ENCODE measurements around the gene TAX1BP1.

TAX1BP1 gene

GRCh38 chr7:27782849-27783248 is 42.9 kb downstream of the TAX1BP1 start:
- DNase-seq, result no peak

DNA sequence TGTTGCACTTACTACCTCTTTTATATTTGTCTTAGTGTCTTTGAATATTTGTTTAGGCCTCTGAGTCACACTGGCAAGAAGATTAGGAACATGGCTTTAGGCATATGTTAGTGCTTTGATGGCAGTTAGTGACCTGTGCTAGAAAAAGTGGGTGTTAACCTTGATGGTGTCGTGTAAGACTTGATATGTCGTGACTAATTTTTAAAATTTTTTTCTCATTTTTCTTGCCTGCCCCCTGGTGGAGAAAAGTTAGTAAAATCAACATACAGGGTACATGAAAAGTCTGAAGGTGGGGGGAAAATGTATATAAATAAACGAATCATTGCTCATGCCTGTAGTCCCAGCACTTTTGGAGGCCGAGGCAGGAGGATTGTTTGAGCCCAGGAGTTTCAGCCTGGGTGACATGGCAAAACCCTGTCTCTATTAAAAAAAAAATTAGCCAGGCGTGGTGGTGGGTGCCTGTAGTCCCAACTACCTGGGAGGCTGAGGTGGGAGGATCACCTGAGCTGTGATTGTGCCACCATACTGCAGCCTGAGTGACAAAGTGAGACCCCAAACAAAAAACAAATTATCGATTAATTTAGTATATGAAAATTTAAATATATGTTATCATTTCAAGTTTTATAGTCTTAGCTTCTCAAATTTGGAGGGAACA is 44.6 kb downstream of the TAX1BP1 start:
- DNase-seq, result peak; percentile 44

- no peak for DNase-seq
These were observed 48.5 kb downstream of the TAX1BP1 start for GRCh38 chr7:27788437-27788836.

- no peak for DNase-seq
These were observed 53.8 kb downstream of the TAX1BP1 start for GRCh38 chr7:27793780-27794179.

DNA sequence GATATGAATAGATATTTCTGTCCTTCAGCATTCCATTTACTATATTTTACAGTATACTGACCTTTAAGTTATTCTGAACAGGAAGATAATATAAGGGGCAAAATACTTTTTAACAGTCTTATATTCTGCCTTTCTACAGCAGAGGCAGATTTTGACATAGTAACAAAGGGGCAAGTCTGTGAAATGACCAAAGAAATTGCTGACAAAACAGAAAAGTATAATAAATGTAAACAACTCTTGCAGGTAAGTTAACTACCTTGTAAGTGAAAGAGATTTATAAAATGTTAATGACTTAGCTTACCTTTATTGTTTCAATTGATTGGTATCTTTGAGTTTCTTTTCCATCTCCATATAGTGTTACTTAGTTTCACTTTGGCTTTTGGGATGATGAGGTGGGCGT is 56.0 kb downstream of the TAX1BP1 start:
- DNase-seq, result no peak

- no peak for DNase-seq
These were observed 59.2 kb downstream of the TAX1BP1 start for GRCh38 chr7:27799212-27799611.

GRCh38 chr7:27802999-27803398 is 63.0 kb downstream of the TAX1BP1 start:
- peak; percentile 29 for DNase-seq

GRCh38 chr7:27804139-27804538 is 64.2 kb downstream of the TAX1BP1 start:
- no peak for DNase-seq

DNA sequence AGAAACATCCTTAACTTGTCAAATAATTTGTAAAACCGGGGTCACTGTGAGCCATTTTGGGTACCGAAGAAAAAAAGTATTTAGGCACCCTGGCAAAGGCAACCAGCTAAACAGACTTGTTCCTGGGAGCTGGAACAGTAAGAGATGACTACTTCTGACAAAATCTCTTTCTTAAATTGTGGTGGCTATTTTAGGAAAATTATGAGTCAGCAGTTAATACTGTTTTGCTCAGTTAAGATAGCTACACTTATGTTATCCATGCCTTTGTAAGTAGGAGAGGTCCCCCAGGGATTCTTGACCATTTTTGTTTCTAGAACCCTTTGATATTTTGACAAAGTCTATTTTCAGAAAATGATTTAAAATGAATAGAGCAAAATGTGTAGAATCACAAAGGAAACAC is 68.7 kb downstream of the TAX1BP1 start:
- no peak for DNase-seq

DNA sequence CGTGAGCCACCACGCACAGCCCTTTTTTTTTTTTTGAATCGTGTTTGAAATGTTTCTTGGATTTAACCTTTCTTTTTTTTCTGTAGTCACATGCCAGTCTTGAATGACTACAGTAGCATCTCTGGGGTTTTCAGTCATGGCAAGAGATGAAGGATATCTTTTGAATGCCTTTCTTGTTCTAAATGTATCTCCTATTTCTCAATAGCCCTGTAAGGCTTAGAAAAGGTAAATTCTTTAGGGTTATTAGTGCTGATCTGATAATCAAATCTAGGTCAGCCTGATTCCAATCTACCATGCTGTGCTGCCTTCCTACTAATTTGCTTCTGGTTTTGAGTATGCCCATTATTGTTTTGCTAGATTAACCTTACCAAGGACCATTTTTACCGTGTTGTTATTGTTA is 70.2 kb downstream of the TAX1BP1 start:
- DNase-seq, result no peak

GRCh38 chr7:27812706-27813105 is 72.7 kb downstream of the TAX1BP1 start:
- no peak for DNase-seq

DNA sequence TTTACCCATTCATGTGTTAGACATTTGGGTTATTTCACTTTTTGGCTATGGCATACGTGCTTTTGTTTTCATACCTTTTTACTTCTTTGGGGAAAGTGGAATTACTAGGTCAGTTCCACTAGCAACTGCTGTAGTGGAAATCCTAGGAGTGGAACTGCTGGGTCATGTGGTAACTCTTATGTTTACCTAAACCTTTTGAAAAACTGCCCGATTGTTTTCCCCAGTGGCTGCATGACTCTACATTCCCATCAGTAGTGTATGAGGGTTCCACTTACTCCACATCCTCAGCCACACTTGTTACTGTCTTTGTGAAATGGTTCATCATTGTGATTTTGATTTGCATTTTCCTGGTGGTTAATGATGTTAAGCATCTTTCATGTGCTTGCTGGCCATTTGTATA is 82.3 kb downstream of the TAX1BP1 start:
- DNase-seq, result no peak

DNA sequence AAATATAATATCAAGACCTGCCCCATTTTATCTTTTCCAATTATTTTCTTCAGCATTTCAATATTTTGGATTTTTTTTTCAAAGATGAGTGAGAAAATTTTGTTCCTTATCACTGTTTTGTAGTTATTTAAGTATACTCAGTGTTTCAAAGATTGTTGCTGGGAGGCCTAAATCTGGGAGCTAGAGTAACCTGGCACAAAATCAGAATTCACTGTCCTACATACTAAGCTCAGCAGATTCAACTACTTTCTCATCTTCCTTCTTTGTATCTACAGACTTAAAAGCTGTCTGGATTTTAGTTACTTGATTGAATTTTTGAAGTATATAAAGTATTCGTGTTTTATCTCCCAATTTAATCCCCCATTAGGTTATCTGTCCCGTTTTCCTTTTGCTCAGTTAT is 85.9 kb downstream of the TAX1BP1 start:
- DNase-seq, result no peak

- DNase-seq, result no peak
These were observed 86.4 kb downstream of the TAX1BP1 start for GRCh38 chr7:27826357-27826756.

DNA sequence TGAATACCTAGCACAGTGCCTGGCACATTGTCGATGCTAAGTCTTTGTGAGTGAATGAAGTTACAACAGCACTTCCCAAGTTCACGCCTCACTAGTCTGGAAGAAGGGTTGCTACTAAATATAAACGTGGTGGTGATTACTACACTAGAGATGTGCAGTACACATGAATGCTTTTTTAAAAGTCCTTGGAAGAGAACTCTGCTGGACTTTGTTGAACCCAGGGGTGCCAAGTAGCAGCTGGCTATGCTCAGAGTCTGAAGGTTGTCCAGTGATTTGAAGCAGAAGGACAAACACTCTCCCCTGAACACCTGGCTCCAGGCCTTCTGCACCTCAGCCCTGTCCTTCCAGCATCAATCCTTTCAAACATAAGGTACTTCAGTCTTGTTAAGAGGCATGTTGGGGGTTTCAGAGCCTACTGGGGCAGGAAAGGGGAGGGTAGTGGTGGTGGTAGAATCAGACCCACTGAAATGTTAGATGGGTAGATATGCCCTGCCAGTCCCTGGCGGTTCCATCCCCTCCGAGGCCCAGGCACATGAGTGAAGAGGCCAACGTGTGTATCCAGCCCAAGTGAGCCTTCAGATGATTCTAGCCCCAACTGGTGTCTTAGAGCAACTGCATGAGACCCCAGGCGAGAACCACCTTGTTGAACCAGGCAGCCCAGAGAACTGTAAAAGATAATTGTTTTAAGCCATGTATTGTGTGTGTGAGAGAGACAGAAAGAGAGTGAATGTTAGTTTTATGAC is 94.4 kb downstream of the TAX1BP1 start:
- DNase-seq, result no peak

- DNase-seq, result no peak
These were observed 95.4 kb downstream of the TAX1BP1 start for GRCh38 chr7:27835376-27835775.

DNA sequence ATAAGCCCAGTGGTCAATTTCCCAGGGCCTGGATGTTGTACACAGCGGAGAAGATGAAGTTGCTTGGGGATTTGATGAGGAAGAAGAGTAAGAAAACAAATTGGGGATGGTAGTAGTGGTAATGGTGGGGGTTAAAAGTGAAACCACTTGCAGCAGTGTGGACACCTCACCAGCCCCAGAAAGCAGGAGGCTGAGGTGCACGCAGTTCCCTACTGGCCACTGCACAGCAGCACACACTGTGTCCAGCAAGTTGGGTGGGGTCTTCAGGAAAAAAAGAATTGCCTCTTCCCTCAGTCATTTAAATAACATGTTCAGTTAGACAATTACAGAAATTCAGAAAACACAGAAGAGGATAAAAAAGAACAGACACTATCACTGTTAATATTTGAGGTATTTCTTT is 96.6 kb downstream of the TAX1BP1 start:
- DNase-seq, result no peak

- DNase-seq, result no peak
These were observed 99.1 kb downstream of the TAX1BP1 start for GRCh38 chr7:27839099-27839498.

DNA sequence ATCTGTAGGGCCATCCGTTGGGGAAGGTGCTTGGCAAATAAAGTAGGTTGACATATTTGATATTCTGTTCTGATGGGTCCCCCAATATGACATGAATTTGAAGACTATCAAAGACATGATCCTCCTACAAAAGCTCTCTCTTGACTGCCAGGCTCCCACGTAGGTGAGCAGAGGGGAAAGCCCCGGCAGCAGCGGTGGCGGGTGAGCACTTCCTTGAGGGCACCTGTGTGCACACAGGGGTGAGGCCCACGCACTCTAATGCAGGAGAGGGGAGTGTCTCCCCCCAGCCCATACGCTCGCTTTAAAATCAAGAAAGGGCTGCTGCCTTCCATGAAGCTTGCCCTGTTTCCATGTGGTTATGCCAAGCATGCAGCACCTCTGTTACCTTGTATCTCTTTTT is 100.4 kb downstream of the TAX1BP1 start:
- DNase-seq, result no peak

DNA sequence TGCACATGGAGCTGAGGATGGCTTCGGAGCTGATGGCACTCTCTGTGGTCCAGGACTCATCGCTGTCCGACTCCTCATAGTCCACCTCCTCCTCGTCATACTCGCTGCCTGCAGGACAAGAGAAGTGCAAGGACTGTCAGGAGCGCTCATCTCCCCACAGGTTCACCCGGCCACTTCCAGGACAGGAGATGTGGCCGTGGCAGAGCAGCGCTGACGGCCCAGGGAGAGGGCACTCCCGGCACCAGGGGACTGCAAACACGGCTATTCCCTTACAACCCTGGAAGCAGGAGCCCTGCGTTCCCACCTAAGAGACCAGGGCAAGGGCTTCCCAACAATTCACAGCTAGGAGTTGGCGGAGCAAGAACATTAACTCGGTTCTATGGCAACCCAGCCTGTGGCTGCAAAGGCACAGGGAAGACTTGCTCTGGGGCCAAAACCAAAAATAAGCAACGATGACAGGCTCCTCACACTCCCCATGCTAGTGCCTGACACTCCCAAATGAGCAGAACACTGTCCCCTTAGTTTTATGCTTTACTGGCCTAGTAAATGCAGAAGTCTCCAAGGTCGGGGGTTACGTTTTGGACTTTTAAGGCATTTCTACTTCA is 100.9 kb downstream of the TAX1BP1 start:
- no peak for DNase-seq

DNA sequence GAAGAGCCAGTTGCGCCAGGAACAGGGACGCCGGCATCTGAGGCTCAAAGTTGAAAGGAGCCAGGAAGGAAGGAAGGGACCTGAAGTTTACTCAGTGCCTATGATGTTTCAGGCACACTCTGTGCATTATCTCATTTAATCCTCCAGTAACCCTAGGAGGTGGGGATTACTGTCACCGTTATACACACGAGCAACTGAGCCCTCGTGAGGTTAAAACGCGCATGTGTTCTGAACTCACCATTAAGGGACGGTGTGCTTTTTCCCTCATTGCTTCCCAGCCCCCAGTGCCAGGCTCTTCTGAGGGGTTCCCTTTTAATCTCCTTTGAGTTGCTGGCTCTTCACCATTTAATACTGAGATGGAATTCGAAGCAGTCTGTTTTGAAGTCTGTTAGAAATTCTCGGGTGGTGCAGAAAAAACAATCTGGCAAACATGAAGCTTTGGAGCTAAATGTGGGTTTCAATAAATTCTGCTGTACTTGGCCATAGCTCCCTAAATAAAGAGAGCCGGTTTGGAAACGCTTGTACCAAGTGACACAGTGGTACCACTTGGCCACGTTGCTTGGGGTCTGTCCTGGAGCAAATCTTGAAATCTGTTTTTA is 102.2 kb downstream of the TAX1BP1 start:
- DNase-seq, result no peak

DNA sequence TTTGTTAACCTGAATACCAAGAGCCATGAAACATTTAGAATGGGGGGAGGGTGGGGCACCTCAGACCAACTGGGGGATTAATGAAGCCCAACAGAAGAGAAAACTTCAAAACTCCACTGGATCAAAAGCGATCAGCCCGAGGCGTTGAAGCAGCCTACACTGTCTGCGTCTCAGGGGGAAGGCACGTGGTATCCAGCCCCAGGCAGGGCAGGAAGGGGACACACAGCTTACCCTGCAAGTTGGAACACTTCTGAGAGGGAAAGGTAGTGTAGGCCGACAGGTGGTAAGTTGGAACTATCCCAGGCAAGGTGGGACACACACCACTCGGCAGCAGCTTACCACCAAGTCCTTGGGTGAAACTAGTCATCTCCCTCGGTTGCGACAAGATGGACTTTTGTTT is 102.9 kb downstream of the TAX1BP1 start:
- no peak for DNase-seq

- DNase-seq, result no peak
These were observed 103.8 kb downstream of the TAX1BP1 start for GRCh38 chr7:27843584-27844305.

Measured in inflammatory macrophage treated with lipopolysaccharide for 4 hours (primary cell).